ENCODE data around the gene FZR1. TPM values are rescaled to one million over a fixed set of nuclear protein-coding genes. Genes with fewer than 3 reads are reported as not detected.
A peak's percentile ranks its signal among the peaks of the same experiment; 100 is the strongest.

FZR1 gene
- total RNA-seq, 1 donor from 2014 or later, result 16.4 TPM

DNA sequence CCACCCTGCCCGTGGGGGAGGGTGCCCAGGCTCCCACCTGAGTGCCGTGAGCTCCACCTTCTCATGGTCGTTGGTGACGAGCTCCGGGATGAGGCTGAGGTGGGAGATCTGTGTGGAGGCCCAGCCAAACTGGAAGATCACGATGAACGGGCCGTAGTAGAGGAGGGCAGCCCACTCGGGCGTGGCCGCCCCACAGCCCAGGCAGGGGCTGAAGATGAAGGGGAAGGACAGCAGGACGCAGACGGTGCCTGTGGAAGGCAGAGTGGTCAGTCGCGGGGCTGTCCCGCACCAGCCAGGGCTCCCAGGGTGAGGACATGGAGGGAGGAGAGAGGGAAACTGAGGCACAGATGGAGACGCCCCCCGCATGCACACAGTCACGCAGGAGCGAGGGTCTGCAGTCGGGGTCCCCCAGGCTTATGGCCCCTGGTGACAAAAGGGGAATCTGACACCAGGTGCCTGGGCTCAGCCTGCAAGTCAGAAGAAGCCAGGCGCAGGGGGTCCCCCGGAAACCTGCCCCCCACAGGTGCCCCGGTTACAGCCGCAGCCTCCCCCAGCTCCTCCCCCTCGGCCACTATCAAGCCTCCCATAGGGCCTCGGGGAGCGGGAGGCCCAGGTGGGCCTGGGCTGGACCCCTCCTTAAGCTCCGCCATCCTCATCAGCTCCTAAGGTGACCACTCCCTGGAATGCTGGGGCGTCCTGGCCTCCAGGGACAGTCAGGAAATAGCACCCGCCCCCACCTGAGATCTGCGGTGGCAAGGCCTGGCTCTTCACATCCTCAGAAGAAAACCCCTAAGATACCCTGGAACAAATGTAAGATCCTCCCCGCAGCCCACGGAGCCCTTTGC is 45.1 kb downstream of the FZR1 start:
- Mint-ChIP-seq H3K27me3 (ENCODE audit: insufficient read depth, low read depth) (peaks cover 5% of the 10 kb centered on the region), H3K4me3 (no peak overlapping the region), H3K9me3 (no peaks in the 10 kb centered on the region), H3K4me1 (peaks cover 13% of the 10 kb centered on the region), H3K27ac (no peak overlapping the region), H3K36me3 (no peaks in the 10 kb centered on the region)
- peaks cover 2% of the 10 kb centered on the region for H3K79me2 ChIP-seq (ENCODE audit: low read depth)
- no peaks in the 10 kb centered on the region for H3F3A ChIP-seq (ENCODE audit: low read depth)
- H3K27ac ChIP-seq, result no peak overlapping the region
- H3K9me3 ChIP-seq (ENCODE audit: low read depth), result no peaks in the 10 kb centered on the region
- no peaks in the 10 kb centered on the region for H3K27me3 ChIP-seq
- H3K4me1 ChIP-seq, result no peaks in the 10 kb centered on the region
- TF ChIP-seq, protein P1, sequence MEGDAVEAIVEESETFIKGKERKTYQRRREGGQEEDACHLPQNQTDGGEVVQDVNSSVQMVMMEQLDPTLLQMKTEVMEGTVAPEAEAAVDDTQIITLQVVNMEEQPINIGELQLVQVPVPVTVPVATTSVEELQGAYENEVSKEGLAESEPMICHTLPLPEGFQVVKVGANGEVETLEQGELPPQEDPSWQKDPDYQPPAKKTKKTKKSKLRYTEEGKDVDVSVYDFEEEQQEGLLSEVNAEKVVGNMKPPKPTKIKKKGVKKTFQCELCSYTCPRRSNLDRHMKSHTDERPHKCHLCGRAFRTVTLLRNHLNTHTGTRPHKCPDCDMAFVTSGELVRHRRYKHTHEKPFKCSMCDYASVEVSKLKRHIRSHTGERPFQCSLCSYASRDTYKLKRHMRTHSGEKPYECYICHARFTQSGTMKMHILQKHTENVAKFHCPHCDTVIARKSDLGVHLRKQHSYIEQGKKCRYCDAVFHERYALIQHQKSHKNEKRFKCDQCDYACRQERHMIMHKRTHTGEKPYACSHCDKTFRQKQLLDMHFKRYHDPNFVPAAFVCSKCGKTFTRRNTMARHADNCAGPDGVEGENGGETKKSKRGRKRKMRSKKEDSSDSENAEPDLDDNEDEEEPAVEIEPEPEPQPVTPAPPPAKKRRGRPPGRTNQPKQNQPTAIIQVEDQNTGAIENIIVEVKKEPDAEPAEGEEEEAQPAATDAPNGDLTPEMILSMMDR (IDR thresholded peaks at IDR 0.05), result no peak
- TF ChIP-seq EZH2 (IDR thresholded peaks at IDR 0.05) (no peak), EZH2phosphoT487 (IDR thresholded peaks at IDR 0.05) (no peak)
- H3K4me3 ChIP-seq, result no peak overlapping the region
- H3K4me2 ChIP-seq, result no peak overlapping the region
- H4K20me1 ChIP-seq (ENCODE audit: low read depth), result peaks cover 36% of the 10 kb centered on the region
- no peaks in the 10 kb centered on the region for H3K36me3 ChIP-seq
- no peak overlapping the region for H2AFZ ChIP-seq (replicated peaks)
- no peak overlapping the region for H3K9ac ChIP-seq
- DNase-seq (ENCODE audit: low spot score), result no peak

DNA sequence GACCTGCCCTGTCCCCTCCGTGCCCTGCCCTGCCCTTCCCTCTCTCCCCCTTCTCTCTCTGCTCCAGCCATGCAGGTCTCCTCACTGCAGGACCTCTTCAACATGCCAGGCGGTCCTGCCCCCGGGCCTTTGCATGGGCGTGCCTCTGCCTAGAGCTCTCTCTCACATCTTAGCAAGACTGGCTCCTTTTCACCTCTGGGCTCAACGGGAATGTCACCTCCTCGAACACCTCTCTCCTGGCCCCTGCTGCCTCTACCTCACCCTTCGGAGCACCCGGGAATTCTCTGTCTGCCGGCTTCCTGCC is 45.6 kb downstream of the FZR1 start:
- peaks cover 18% of the 10 kb centered on the region for H3K4me1 Mint-ChIP-seq
- H3K9me3 Mint-ChIP-seq, result peaks cover 1% of the 10 kb centered on the region
- H2AFZ ChIP-seq (replicated peaks), result no peak overlapping the region
- H3K4me3 ChIP-seq, result no peak overlapping the region
- H3K27ac Mint-ChIP-seq, result peak overlapping the region; percentile 78
- H4K20me1 ChIP-seq (ENCODE audit: low read depth), result peaks cover 42% of the 10 kb centered on the region
- no peak overlapping the region for H3K4me3 Mint-ChIP-seq
- no peak overlapping the region for H3K4me2 ChIP-seq
- no peak overlapping the region for H3K27ac ChIP-seq
- H3K79me2 ChIP-seq (ENCODE audit: low read depth), result peaks cover 8% of the 10 kb centered on the region
- H3K9ac ChIP-seq, result no peak overlapping the region
- H3K27me3 ChIP-seq, result peaks cover 2% of the 10 kb centered on the region
- no peaks in the 10 kb centered on the region for H3K4me1 ChIP-seq
- no peaks in the 10 kb centered on the region for H3K36me3 Mint-ChIP-seq
- no peaks in the 10 kb centered on the region for H3F3A ChIP-seq (ENCODE audit: low read depth)
- DNase-seq (ENCODE audit: low spot score), result no peak
- no peaks in the 10 kb centered on the region for H3K36me3 ChIP-seq
- TF ChIP-seq EZH2phosphoT487 (IDR thresholded peaks at IDR 0.05) (no peak), EZH2 (IDR thresholded peaks at IDR 0.05) (no peak)
- TF ChIP-seq, protein P1 (IDR thresholded peaks at IDR 0.05), result no peak
- no peaks in the 10 kb centered on the region for H3K9me3 ChIP-seq (ENCODE audit: low read depth)
- H3K27me3 Mint-ChIP-seq (ENCODE audit: insufficient read depth, low read depth), result peaks cover 5% of the 10 kb centered on the region

DNA sequence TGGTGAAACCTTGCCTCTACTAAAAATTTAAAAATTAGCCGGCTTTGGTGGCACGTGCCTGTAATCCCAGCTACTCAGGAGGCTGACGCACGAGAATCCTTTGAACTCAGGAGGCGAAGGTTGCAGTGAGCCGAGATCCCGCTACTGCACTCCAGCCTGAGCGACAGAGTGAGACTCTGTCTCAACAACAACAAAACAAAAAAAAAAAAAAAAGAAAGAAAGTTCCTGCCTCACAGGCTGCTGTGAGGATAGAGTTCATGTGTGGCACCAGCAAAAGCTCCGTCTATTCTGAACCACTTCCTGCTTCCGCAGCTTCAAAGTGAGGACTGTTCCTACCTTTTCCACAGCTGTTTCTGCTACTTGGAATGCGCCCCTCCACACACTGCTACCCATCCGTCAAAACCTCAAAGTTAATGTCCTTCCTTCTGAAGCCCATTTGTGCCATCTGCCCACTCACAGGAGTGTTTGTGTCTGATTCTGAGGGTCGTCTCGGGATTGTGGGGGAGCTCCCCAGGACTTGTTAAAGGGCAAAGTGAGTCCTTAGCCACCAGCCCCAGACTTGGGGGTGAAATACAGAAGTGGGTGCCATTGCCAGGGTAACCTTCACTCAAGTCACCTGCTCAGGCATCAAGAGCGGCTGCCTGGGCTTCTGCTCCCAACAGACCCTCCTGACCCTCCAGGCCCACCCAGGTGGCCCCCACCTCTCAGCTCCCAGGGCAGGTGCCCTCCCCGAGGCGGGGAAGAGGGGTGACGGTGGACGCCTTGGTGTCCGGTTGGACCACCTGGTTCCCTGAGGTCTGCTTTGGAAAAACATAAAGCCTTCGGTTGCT is 48.4 kb downstream of the FZR1 start:
- Histone ChIP-seq H3K27me3 (peaks cover 14% of the 10 kb centered on the region), H4K20me1 (ENCODE audit: low read depth) (peaks cover 30% of the 10 kb centered on the region), H3K9me3 (ENCODE audit: low read depth) (no peaks in the 10 kb centered on the region), H3F3A (ENCODE audit: low read depth) (no peaks in the 10 kb centered on the region), H3K4me1 (no peaks in the 10 kb centered on the region), H3K4me2 (no peak overlapping the region), H3K4me3 (no peak overlapping the region), H3K27ac (no peak overlapping the region), H3K36me3 (no peaks in the 10 kb centered on the region), H3K79me2 (ENCODE audit: low read depth) (peaks cover 11% of the 10 kb centered on the region), H3K9ac (no peak overlapping the region), H2AFZ (replicated peaks) (no peak overlapping the region)
- H3K27me3 Mint-ChIP-seq (ENCODE audit: insufficient read depth, low read depth), result peaks cover 5% of the 10 kb centered on the region
- H3K9me3 Mint-ChIP-seq, result peaks cover 2% of the 10 kb centered on the region
- H3K4me1 Mint-ChIP-seq, result peaks cover 24% of the 10 kb centered on the region
- no peak for TF ChIP-seq EZH2 (IDR thresholded peaks at IDR 0.05)
- TF ChIP-seq EZH2phosphoT487 (IDR thresholded peaks at IDR 0.05), result no peak
- TF ChIP-seq, protein P1 (IDR thresholded peaks at IDR 0.05), result no peak
- no peak overlapping the region for H3K27ac Mint-ChIP-seq
- H3K36me3 Mint-ChIP-seq, result no peaks in the 10 kb centered on the region
- peak overlapping the region; percentile 30 for H3K4me3 Mint-ChIP-seq
- DNase-seq (ENCODE audit: low spot score), result no peak
